ENCODE results near the gene CLCN3.

GRCh38 chr4:169756971-169757574, 136.7 kb downstream of the CLCN3 start:
- TF ChIP-seq, protein P1, sequence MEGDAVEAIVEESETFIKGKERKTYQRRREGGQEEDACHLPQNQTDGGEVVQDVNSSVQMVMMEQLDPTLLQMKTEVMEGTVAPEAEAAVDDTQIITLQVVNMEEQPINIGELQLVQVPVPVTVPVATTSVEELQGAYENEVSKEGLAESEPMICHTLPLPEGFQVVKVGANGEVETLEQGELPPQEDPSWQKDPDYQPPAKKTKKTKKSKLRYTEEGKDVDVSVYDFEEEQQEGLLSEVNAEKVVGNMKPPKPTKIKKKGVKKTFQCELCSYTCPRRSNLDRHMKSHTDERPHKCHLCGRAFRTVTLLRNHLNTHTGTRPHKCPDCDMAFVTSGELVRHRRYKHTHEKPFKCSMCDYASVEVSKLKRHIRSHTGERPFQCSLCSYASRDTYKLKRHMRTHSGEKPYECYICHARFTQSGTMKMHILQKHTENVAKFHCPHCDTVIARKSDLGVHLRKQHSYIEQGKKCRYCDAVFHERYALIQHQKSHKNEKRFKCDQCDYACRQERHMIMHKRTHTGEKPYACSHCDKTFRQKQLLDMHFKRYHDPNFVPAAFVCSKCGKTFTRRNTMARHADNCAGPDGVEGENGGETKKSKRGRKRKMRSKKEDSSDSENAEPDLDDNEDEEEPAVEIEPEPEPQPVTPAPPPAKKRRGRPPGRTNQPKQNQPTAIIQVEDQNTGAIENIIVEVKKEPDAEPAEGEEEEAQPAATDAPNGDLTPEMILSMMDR (IDR thresholded peaks at IDR 0.05; ENCODE audit: insufficient read depth, low read length, poor library complexity, severe bottlenecking): no peak
- TF ChIP-seq EZH2phosphoT487 (conservative IDR thresholded peaks at IDR 0.05; ENCODE audit: low read length): no peak
